Erythroblast (primary cell): ENCODE data around the gene PTP4A1.

Experiments used
- GATA1 ChIP-seq: IDR thresholded peaks from 2 replicates; pipeline ENCODE4 v1.6.1; 2011; ENCODE audit warnings: low read depth, mild to moderate bottlenecking, control low read depth, low read length, moderate library complexity
- POLR2A ChIP-seq: IDR thresholded peaks from 2 replicates; pipeline ENCODE4 v1.6.1; 2011; ENCODE audit warnings: mild to moderate bottlenecking, low read length

DNA sequence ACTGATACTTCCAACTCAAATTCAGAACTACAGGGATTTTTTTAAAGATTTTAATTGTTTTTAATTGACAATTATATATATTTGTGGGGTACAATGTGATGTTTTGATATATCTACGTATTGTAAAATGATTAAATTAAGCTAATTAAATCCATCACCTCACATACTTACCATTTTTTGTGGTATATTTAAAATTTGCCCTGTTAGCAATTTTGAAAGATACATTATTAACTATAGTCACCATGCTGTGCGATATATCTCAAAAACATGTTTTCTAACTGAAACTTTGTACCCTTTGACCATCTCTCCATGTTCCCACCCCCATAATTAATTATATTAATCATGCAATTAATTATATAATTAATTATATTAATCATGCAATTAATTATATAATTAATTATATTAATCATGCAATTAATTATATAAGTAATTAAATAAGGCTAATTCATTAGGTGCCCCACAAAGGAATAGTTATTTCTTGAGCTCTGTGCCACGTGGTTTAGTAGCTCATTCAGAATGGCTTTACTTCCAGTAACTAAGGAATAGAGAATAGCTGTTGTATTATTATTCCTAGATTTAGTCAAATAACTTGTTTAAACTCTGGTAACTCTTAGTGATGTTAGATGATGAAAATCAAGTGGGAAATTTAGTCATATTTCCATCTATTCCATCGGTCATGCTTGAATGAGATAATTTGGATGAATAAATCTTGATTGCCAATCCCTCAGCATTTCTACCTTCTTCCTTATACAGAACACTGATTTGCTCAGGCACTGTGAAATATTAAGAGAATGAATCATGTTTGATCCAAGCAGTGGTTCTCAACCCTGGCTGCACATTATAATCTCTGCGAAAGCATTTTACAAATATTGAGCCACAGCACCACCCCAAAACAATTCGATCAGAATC is 25.1 kb downstream of the PTP4A1 start:
- no peak for TF ChIP-seq POLR2A
- TF ChIP-seq GATA1 = no peak
